ENCODE measurements around the gene MZT2A.
"Not testable (repeated sequence)": the region's sequence is repeated elsewhere in the genome, so short reads cannot be mapped to it uniquely, and the experiment has no call there.

The MZT2A gene

DNA sequence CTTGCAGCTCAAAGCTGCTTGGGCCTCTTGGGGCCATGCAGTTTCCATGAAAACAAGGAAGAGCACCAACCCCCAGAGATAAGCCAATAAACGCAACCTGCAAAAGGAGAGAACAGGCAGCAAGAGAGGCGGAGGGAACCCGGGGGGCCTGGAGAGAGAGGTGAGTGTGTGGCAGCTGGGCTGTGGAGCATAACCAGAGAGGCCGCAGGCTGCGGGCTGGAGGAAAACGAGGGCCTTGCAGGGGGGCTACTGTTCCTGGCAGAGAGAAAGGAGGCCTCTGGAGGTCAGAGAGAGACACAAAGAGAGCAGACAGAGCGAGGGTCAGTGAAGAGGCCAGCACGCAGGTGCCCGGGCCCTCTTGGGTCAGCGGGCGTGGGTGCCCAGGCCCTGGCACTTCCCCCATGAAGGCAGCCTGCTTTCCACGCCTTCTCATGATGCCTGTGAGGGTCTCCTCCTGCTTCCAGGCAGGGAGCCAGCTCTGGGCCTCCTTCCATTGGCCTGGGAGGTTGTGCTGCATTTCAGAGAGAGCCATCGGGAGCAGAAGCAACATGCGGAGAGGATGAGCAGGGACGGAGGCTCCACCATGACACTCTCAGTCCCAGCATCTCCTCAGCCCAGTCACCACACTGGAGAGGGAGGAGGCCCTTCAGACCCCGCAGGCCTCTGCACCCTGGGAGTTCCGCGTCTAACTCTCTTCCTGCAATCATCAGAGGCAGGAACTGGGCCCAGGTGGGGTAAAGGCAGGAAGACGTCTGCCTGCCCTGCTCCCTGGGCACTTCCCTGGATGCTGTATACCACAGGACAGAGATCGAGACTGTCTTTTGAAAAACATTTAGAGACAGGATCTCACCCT is 1.4 kb downstream of the MZT2A start:
- FAIRE-seq, result not testable (repeated sequence)

DNA sequence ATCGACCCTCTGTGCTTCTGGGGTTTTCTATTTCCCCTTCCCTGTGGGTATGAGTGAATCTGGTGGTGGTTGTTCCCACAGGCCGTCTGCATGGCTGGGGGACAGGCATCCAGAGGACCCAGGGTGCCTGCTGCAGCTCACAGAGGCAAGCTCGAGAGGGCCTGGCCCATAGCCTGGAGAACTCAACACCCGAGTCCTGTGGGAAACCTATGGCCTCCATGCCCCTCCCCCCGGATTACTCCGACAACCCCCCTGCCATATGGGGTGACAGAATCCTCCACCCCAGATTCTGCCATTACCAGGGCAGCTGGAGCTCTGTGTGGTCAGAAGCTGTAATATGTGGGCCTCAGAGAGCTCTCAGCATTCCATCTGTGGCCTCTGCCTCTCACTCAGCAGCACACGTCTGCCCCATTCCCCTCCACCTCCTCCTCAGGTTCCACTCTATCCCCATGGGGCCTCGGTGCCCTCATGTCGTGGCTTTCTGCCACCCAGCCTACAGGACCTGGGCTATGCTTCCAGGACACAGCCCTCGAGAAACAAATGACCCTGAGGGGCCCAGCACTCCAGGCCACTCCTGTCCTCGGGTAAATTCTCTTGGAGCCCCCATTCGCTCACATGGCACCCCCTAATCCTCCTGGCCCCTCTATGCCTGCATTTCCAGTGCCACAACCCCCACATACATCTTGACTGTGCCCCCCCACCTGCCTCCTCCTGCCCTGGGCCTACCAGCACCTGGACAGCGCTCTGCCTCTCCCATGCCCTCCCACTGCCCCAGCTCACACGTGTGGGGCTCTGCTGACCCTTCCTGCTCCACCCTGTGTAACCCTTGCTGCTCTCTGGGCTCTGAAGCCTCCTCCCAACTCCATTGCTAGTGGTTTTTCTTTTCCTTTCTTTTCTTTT is 3.6 kb downstream of the MZT2A start:
- FAIRE-seq, result no peak

DNA sequence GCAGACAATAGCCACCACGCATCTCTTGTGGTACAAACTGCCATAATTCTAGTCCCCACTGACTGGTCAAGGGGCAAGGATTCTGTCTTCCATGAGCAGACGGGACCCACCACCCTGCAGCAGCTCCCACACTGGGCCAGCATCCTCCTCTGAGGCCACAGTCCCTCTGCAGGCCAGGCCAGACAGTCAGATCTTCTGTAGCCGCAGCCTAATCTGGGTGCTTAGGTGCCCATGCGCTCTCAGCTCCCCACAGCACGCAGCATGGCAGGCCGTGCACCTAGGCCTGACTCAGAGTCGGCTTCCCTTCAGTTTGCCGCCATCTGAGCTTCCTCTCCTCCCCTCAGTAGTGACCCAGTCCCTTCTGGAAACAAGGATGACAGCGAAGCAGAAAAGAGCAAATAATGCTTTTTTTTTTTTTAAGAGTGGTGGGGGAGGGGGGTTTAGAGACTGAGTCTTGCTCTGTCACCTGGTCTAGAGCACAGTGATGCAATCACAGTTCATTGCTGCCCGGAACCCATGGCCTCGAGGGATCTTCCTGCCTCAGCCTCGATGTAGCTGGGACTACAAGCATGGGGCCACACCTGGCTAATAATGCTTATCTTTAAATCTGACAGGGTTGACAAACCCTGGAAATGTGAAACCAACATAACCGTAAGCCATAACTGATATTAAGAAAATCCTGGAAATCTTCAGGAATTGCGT is 5.8 kb downstream of the MZT2A start:
- not testable (repeated sequence) for FAIRE-seq

DNA sequence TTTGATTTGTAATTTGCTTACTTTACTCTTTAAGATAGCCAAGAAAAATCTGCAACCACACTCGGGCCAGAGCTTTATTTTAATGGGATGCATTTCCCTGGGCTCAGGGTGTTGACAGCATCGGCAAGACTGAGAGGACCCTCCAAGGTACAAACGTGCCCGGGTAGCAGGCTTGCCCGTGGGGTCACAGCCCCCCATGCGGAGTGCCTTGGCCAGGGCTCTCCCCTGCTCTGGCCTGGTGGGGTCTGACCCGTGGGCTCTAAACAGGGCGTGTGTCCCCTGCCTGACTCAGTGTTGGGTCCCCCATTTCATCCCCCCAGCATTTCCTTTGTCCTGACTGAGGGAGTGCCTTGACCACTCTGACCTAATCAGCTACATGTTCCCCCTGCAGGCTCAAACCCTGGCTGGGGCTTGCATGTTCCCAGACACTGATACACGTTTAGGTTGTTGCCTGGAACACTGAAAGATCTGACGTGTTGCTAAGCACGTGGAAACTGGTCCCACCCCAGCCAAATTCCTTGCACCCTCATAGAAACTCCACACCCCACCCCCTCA is 7.2 kb downstream of the MZT2A start:
- not testable (repeated sequence) for FAIRE-seq

GRCh38 chr2:131483981-131484820 is 8.0 kb downstream of the MZT2A start:
- FAIRE-seq, result not testable (repeated sequence)

- FAIRE-seq, result not testable (repeated sequence)
These were observed 9.6 kb downstream of the MZT2A start for GRCh38 chr2:131482506-131483155.

DNA sequence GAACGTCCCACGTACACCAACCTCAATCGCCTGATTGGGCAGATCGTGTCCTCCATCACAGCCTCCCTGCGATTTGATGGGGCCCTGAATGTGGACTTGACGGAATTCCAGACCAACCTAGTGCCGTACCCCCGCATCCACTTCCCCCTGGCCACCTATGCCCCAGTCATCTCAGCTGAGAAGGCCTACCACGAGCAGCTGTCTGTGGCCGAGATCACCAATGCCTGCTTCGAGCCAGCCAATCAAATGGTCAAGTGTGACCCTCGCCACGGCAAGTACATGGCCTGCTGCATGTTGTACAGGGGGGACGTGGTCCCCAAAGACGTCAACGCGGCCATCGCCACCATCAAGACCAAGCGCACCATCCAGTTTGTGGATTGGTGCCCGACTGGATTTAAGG is 11.8 kb downstream of the MZT2A start:
- FAIRE-seq, result not testable (repeated sequence)

DNA sequence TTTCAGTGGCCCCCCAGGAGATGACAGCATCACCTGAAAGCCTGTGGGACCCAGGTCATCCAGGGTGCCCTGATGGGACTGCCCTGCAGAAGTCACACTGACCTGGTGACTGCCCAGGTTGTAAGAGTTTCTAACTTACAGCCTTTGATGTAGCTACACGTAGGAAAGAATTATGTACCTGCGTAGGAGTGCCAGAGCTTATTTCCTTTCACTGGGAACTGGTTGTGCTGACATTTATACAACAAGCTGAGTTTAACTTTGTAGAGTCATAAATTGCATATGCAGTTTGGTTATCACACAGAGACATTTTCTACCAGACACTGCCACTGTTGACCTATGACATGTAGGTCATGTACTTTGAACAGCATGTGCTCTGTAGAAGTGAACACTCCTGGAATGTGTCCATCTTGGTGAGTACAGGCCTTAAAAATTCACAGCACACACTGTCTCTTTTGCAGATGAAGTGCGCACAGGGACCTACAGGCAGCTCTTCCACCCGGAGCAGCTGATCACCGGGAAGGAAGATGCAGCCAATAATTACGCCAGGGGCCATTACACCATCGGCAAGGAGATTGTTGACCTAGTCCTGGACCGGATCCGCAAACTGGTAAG is 13.2 kb downstream of the MZT2A start:
- FAIRE-seq, result not testable (repeated sequence)

DNA sequence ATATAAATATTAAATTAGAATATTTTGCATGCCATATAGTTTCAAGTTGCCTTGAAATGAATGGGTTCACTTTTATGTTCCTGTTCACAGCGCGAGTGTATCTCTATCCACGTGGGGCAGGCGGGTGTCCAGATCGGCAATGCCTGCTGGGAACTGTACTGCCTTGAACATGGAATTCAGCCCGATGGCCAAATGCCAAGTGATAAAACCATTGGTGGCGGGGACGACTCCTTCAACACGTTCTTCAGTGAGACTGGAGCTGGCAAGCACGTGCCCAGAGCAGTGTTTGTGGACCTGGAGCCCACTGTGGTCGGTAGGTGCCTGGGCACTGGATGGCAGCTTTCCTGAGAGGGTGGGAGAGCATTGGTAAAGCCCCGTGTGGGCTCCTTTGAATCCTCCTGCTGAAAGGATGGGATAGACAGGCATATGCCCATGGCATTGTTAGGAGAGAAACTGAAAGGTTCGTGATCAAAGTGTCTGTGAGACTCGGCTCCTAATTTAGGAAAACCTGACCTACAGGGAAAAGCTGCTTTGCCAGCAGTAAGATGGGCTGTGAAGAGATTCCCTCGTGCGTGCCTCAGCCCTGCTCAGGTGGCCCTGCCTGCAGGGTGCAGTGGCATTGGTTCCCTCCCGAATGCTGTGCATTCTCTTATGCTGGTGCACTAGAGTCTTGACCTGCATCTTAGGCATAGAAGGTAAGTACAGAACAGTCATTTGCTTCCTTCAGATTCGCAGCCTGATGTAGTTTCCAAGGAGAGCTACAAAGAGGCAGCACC is 13.9 kb downstream of the MZT2A start:
- FAIRE-seq, result not testable (repeated sequence)

DNA sequence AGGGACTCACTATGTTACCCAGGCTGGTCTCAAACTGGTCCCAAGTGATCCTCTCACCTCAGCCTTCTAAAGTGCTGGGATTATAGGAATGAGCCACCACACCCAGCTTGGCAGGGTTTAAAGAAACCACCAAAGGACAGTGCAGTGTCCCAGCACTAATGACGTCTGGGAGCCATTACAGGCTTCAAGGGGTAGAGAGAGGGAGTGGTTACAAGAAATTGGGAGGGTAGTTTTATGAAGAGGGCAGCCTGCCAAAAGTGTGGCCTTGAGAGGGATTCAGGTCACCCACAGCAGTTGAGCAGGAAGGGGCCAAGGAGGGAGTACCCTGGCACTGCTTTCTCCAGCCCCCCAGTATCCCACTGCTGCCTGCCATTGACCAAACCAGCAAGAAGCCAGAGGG is 15.0 kb downstream of the MZT2A start:
- FAIRE-seq, result not testable (repeated sequence)

GRCh38 chr2:131476363-131476762 is 15.8 kb downstream of the MZT2A start:
- FAIRE-seq, result not testable (repeated sequence)

- FAIRE-seq, result no peak
These were observed 16.4 kb downstream of the MZT2A start, which contains the start of gene TUBA3D for GRCh38 chr2:131475831-131476230. TSS of gene TUBA3D (plus strand) at chr2:131476119. CDS start at chr2:131476200, 81 bp downstream.

DNA sequence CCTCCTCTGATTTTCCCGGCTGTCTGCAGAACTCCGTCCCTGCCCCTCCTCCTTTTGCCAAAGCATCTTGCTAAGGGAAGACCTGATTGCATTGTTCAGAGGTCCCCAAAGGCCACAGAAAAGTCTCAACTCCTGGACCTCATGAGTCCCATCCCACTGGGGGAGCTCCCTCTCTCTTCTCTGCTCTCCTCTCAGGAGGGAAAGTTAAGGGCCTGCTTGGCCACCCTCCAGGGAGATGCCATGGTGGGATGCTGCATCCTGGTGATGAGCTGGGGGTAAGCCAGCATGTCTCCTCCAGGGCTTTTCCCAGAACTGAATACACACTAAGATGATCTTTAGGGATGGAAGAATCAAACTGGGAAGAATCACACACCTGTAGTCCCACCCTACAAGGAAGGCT is 18.9 kb downstream of the MZT2A start:
- not testable (repeated sequence) for FAIRE-seq

DNA sequence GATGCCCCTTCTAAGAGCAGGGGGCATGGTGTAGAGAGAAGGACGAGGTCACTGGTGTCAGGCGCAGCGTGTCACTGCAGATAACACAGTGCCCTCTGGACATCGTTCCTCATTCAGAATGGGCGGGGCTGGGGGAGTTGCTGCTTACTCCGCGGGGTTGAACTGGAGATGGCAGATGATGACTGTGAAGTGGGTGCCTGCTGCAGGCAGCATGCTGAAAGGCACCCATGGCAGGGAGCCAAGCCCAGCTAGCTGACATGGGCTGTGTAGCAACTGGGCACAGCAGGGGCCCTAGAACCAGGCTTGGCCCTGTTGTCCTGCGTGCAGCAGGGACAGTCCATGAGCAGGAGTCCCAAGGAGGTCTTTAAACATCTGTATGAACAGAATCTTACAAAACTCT is 20.6 kb downstream of the MZT2A start:
- not testable (repeated sequence) for FAIRE-seq

- FAIRE-seq, result not testable (repeated sequence)
These were observed 21.3 kb downstream of the MZT2A start for GRCh38 chr2:131470944-131471343.

DNA sequence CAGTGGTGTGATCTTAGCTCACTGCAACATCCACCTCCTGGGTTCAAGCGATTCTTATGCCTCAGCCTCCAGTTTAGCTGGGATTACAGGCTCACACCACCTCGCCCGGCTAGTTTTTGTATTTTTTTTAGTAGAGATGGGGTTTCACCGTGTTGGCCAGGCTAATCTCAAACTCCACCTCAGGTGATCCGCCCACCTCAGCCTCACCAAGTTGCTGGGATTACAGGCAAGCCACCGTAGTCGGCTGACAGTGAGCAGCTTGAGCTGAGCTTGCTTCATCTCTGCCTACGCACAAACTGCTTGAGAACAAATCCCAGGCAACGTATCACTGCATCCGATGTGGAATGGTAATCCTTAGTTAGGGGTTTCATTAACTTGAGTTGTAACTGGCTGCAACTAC is 24.5 kb downstream of the MZT2A start:
- FAIRE-seq, result not testable (repeated sequence)

- not testable (repeated sequence) for FAIRE-seq
These were observed 37.3 kb downstream of the MZT2A start for GRCh38 chr2:131454914-131455313.

- not testable (repeated sequence) for FAIRE-seq
These were observed 40.8 kb downstream of the MZT2A start for GRCh38 chr2:131451265-131451949.

- FAIRE-seq, result not testable (repeated sequence)
These were observed 44.2 kb downstream of the MZT2A start for GRCh38 chr2:131447981-131448380.
